ENCODE results near the gene CTSL.

Gene CTSL

DNA sequence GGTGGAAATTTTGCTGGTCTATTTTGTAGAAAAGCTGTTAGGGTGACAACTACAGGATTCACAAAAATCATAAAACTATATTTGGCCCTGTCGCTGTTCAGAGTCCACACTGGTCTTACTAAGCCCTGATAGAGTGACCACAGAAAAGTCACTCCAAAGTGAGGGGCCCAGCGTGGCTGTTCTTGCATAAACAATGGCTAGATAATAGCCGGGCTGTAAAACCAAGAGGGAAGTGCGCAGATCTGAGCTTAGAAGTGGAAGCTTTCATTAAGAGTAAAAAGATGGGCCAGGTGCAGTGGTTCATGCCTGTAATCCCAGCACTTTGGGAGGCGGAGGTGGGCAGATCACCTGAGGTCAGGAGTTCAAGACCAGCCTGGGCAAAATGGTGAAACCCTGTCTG, 15.5 kb upstream of the CTSL start:
- H3K9me2 ChIP-seq (replicated peaks; ENCODE audit: control insufficient read depth, low read length), result no peaks in the 10 kb centered on the region
- TF ChIP-seq, protein P1, sequence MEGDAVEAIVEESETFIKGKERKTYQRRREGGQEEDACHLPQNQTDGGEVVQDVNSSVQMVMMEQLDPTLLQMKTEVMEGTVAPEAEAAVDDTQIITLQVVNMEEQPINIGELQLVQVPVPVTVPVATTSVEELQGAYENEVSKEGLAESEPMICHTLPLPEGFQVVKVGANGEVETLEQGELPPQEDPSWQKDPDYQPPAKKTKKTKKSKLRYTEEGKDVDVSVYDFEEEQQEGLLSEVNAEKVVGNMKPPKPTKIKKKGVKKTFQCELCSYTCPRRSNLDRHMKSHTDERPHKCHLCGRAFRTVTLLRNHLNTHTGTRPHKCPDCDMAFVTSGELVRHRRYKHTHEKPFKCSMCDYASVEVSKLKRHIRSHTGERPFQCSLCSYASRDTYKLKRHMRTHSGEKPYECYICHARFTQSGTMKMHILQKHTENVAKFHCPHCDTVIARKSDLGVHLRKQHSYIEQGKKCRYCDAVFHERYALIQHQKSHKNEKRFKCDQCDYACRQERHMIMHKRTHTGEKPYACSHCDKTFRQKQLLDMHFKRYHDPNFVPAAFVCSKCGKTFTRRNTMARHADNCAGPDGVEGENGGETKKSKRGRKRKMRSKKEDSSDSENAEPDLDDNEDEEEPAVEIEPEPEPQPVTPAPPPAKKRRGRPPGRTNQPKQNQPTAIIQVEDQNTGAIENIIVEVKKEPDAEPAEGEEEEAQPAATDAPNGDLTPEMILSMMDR (IDR thresholded peaks at IDR 0.05; ENCODE audit: low read depth, low read length, poor library complexity, severe bottlenecking), result no peak
- no peak for TF ChIP-seq EZH2phosphoT487 (IDR thresholded peaks at IDR 0.05; ENCODE audit: borderline replicate concordance, low read length)

GRCh38 chr9:87711857-87712800, 13.8 kb upstream of the CTSL start:
- H3K27ac ChIP-seq (ENCODE audit: low read depth, low read length), result no peak overlapping the region
- H3K4me1 ChIP-seq (ENCODE audit: control insufficient read depth, low read length), result no peaks in the 10 kb centered on the region
- no peaks in the 10 kb centered on the region for H4K20me1 ChIP-seq (ENCODE audit: control insufficient read depth, insufficient read depth, low read depth, low read length)
- no peak overlapping the region for H3K4me2 ChIP-seq (ENCODE audit: low read length)
- no peak overlapping the region for H3K4me3 ChIP-seq (ENCODE audit: low read length)
- H3F3A ChIP-seq (ENCODE audit: control insufficient read depth, insufficient read depth), result no peaks in the 10 kb centered on the region
- no peaks in the 10 kb centered on the region for H3K36me3 ChIP-seq (ENCODE audit: control insufficient read depth, low read length)
- H3K9me2 ChIP-seq (replicated peaks; ENCODE audit: control insufficient read depth, low read length), result no peaks in the 10 kb centered on the region
- H3K27me3 ChIP-seq (ENCODE audit: control insufficient read depth, low read length), result no peaks in the 10 kb centered on the region
- no peaks in the 10 kb centered on the region for H3K9me3 ChIP-seq (ENCODE audit: control insufficient read depth, insufficient read depth, low read length)
- TF ChIP-seq, protein P1 (IDR thresholded peaks at IDR 0.05; ENCODE audit: low read depth, low read length, poor library complexity, severe bottlenecking), result no peak
- no peak for TF ChIP-seq EZH2phosphoT487 (IDR thresholded peaks at IDR 0.05; ENCODE audit: borderline replicate concordance, low read length)
- no peaks in the 10 kb centered on the region for H3K79me2 ChIP-seq (ENCODE audit: control insufficient read depth, low read length)

More for the DNA sequence above, 15.5 kb upstream of the CTSL start:
- no peaks in the 10 kb centered on the region for H3K36me3 ChIP-seq (ENCODE audit: control insufficient read depth, low read length)
- H4K20me1 ChIP-seq (ENCODE audit: control insufficient read depth, insufficient read depth, low read depth, low read length), result no peaks in the 10 kb centered on the region
- H3K4me1 ChIP-seq (ENCODE audit: control insufficient read depth, low read length), result no peaks in the 10 kb centered on the region
- no peaks in the 10 kb centered on the region for H3K79me2 ChIP-seq (ENCODE audit: control insufficient read depth, low read length)
- H3K4me2 ChIP-seq (ENCODE audit: low read length), result no peak overlapping the region
- no peaks in the 10 kb centered on the region for H3F3A ChIP-seq (ENCODE audit: control insufficient read depth, insufficient read depth)
- no peak overlapping the region for H3K4me3 ChIP-seq (ENCODE audit: low read length)
- H3K9me3 ChIP-seq (ENCODE audit: control insufficient read depth, insufficient read depth, low read length), result no peaks in the 10 kb centered on the region
- H3K27ac ChIP-seq (ENCODE audit: low read depth, low read length), result no peak overlapping the region
- no peaks in the 10 kb centered on the region for H3K27me3 ChIP-seq (ENCODE audit: control insufficient read depth, low read length)

DNA sequence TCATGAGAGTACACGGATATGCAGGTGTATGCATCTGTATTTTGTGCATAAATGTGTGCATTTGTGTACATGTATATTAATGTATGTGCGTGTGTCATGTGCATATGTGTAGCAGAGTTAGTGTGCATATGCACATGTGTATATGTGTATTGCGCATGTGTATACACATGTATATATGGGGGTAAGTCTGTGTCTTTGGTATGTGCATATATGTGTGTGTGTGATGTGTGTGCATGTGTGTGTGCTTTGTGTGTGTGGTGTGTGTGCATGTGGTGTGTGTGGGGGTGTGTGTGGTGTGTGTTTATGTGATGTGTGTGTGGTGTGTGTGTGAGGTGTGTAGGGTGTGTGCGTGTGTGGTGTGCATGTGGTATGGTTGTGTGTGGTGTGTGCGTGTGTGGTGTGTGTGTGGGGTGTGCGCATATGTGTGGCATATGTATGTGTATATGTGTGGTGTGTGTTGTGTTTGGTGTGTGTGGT, 13.1 kb upstream of the CTSL start:
- TF ChIP-seq EZH2phosphoT487 (IDR thresholded peaks at IDR 0.05; ENCODE audit: borderline replicate concordance, low read length), result no peak
- TF ChIP-seq, protein P1 (IDR thresholded peaks at IDR 0.05; ENCODE audit: low read depth, low read length, poor library complexity, severe bottlenecking), result no peak
- no peaks in the 10 kb centered on the region for H3K9me3 ChIP-seq (ENCODE audit: control insufficient read depth, insufficient read depth, low read length)
- H3K79me2 ChIP-seq (ENCODE audit: control insufficient read depth, low read length), result no peaks in the 10 kb centered on the region
- no peaks in the 10 kb centered on the region for H3F3A ChIP-seq (ENCODE audit: control insufficient read depth, insufficient read depth)
- H3K4me2 ChIP-seq (ENCODE audit: low read length), result no peak overlapping the region
- H3K9me2 ChIP-seq (replicated peaks; ENCODE audit: control insufficient read depth, low read length), result no peaks in the 10 kb centered on the region
- H3K36me3 ChIP-seq (ENCODE audit: control insufficient read depth, low read length), result no peaks in the 10 kb centered on the region
- no peaks in the 10 kb centered on the region for H3K4me1 ChIP-seq (ENCODE audit: control insufficient read depth, low read length)
- no peak overlapping the region for H3K4me3 ChIP-seq (ENCODE audit: low read length)
- no peak overlapping the region for H3K27ac ChIP-seq (ENCODE audit: low read depth, low read length)
- H4K20me1 ChIP-seq (ENCODE audit: control insufficient read depth, insufficient read depth, low read depth, low read length), result no peaks in the 10 kb centered on the region
- no peaks in the 10 kb centered on the region for H3K27me3 ChIP-seq (ENCODE audit: control insufficient read depth, low read length)

All from DOHH2 (cell line).